Peyer's patch (tissue), 4 donors: Measurements from ENCODE around the gene CD93.

ENCODE experiments used
- POLR2A ChIP-seq, 2 donors: fragments of 450-650 bp; IDR thresholded peaks; one replicate each; pipeline ENCODE4 v1.5.1; 2017; ENCODE audit warnings: antibody characterized with exemption in 2 of 2, mild to moderate bottlenecking in 2 of 2, moderate library complexity in 2 of 2
- TF ChIP-seq, protein P1 (sequence below), 6 experiments: fragments of 450-650 bp in 4 of 6; fragments of 200-600 bp in 2 of 6; sonication (generic) in 1 of 6; IDR thresholded peaks; one replicate each; pipeline ENCODE4 v1.5.1; 2017 to 2019; ENCODE audit warnings: antibody characterized with exemption in 6 of 6, mild to moderate bottlenecking in 3 of 6, moderate library complexity in 1 of 6

- TF ChIP-seq POLR2A (IDR thresholded peaks at IDR 0.05): no peak
- TF ChIP-seq, protein P1, sequence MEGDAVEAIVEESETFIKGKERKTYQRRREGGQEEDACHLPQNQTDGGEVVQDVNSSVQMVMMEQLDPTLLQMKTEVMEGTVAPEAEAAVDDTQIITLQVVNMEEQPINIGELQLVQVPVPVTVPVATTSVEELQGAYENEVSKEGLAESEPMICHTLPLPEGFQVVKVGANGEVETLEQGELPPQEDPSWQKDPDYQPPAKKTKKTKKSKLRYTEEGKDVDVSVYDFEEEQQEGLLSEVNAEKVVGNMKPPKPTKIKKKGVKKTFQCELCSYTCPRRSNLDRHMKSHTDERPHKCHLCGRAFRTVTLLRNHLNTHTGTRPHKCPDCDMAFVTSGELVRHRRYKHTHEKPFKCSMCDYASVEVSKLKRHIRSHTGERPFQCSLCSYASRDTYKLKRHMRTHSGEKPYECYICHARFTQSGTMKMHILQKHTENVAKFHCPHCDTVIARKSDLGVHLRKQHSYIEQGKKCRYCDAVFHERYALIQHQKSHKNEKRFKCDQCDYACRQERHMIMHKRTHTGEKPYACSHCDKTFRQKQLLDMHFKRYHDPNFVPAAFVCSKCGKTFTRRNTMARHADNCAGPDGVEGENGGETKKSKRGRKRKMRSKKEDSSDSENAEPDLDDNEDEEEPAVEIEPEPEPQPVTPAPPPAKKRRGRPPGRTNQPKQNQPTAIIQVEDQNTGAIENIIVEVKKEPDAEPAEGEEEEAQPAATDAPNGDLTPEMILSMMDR (IDR thresholded peaks at IDR 0.05): no peak
These were observed 40.3 kb upstream of the CD93 start for GRCh38 chr20:23126281-23127061.
